Activated CD8-positive, alpha-beta memory T cell treated with anti-CD3 and anti-CD28 coated beads for 36 hours (primary cell): Measurements from ENCODE around the gene SMIM41. TPM values are rescaled to one million over a fixed set of nuclear protein-coding genes. Genes with fewer than 3 reads are reported as not detected.
"Not testable (repeated sequence)": the region's sequence is repeated elsewhere in the genome, so short reads cannot be mapped to it uniquely, and the experiment has no call there.

ENCODE experiments used
- CTCF ChIA-PET: fragments of 350-600 bp; sonication (Branson Sonifier 250); formaldehyde crosslinking; loops from one replicate; lab custom pipeline; 2021; ENCODE audit warnings: antibody characterized with exemption; lab: Charles Lee
- POLR2A ChIA-PET: fragments of 350-600 bp; sonication (Branson Sonifier 250); formaldehyde crosslinking; loops from one replicate; lab custom pipeline; 2021; ENCODE audit warnings: antibody characterized with exemption; lab: Charles Lee
- total RNA-seq, 2 experiments: library from RNA; stranded (reverse); gene quantifications; one replicate each; pipeline ENCODE4 v1.2.3, GENCODE V29; 2021

The SMIM41 gene
- total RNA-seq, 2 experiments from 2014 or later: not detected

DNA sequence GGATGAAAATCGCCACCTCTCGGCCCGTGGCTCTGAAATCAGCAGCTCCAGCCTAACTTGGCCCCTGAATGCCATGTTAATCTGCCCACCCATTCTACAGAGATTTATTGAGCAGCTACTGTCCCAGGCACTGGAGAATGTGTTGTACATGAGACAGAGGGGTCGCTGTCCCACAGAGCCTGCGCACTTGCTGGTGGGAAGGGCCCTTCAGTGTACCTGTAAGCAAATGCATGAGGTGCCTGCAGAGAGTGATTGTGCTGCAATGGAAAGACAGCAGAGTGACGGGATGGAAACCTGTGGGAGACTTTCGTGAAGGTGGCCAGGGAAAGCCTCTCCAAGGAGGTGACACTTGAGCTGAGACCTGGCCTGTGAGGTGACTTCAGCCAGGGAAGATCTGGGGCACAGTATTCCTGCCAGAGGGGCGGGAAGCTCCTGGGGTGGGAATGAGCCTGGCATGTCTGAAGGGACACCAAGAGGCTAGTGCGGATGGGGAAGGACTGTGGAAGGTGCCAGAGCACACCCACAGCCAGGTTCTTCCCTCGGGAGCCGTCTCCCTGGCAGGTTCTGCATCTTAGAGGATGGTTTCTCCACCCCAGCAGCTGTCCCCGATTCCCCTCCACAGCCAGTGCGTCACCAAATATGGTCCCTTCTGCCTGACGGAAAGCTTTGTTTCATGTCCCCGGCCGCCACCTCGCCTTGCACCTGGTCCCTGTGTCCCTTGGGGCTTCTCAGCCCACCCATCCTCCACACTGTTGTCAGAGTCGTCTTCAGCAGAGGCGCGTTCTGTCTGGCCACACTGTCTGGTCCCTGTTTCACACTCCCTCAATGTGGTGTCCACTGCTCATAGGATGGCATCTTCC lies 8.7 kb downstream of the SMIM41 start:
- POLR2A ChIA-PET: no interaction called here
- CTCF ChIA-PET: interaction anchor here (1.1 to 4.9 kb wide), 2 partner anchors 56 to 63 kb away, joined by 4 to 22 read pairs; no protein-coding TSS in a partner anchor

DNA sequence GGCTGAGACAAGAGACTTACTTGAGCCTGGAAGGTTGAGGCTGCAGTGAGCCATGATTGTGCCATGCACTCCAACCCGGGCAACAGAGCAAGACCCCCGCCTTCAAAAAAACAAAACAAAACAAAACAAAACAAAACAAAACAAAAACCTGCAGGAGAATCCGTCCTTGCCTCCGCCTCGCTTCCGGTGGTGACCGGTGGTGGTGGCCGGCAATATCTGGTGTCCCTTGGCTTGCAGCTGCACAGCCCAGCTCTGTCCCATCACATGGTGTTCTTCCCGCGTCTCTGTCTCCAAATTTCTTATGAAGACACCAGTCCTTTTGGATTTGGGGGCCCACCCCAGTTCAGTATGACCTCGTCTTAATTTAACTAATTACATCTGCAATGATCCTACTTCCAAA lies 10.0 kb downstream of the SMIM41 start:
- POLR2A ChIA-PET: no interaction called here

DNA sequence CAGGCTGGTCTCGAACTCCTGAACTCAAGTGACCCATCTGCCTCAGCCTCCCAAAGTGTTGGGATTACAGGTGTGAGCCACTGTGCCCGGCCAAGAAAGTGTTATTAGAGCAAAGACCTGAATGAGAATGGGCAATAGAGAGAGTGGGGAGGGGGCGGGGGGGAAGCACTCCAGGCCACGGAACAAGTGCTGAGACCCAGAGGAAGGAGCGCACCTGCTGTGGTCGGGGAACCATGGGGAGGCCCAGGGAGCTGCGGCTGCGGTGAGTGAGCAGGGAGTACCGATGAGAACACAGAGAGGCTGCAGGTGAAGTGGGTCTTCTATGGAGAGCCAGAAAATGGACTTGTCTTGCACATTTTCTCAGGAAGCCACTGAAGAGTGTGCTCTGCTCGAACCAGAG lies 10.8 kb downstream of the SMIM41 start:
- ChIA-PET CTCF (interaction anchor here (4.9 kb wide), 1 partner anchor 65 kb away, joined by 22 read pairs; no protein-coding TSS in a partner anchor), POLR2A (no interaction called here)

More for the DNA sequence above, 10.0 kb downstream of the SMIM41 start:
- CTCF ChIA-PET: interaction anchor here (4.9 kb wide), 1 partner anchor 64 kb away, joined by 22 read pairs; no protein-coding TSS in a partner anchor

DNA sequence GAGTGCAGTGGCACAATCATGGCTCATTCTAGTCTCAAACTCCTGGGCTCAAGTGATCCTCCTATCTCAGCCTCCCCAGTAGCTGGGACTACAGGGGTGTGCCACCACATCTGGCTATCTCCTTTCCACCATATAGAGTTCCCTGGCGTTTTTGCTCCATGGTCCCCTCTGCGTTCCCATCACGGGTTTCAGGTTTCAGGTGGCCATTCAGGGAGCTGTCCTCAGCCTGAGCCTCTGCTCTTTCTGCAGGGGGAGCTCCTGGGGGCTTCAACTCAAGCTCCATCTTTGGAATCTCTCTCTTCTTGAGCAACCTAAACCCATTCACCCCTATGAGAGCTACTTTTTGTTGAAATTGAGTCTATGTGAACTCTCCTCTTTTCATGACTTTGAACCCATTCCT lies 11.6 kb downstream of the SMIM41 start:
- ChIA-PET POLR2A (no interaction called here), CTCF (interaction anchor here (0.9 to 4.9 kb wide), 2 partner anchors 66 to 110 kb away, joined by 4 to 22 read pairs; no protein-coding TSS in a partner anchor)

DNA sequence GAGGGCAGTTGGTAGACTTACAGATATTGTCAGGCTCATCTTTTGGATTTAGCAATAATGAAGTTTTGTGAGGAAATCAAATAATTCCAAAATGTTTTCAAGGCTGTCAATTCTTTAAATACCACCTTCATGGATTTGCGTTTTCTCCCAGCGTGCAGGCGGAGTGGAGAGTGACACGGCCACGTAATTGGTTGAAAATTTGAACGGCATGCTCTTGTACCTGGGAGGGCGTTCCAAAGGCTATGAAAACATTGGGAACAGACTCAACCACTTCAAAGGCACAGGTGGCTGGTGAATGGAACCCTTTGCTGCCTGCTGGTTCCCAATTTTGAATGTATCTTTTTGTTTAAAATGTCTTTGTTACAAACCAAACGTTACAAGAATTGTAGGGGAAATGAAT lies 12.4 kb downstream of the SMIM41 start:
- CTCF ChIA-PET: interaction anchor here (4.9 kb wide), 1 partner anchor 66 kb away, joined by 22 read pairs; no protein-coding TSS in a partner anchor
- POLR2A ChIA-PET: no interaction called here

DNA sequence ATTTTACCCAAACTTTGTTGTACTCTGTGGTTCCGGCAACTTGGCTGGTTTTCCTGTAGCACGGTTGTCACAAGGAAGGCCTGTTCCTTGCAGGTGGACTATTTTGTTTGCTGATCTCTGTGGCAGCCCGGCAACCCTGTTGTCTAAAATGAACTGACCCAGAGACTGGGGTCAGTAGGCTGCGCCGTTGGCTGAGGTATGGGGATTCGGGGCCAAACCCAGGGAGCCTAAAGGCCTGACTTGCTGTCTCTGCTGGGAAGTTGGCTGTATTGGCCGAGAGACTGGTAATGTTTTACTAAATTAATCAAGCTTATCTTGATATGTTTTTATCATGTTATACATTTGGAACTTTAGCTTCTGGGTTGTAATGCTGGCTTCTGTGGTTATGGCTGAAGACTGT lies 13.8 kb downstream of the SMIM41 start:
- CTCF ChIA-PET: interaction anchor here (0.6 to 1.9 kb wide), 4 partner anchors 27 to 671 kb away, joined by 3 to 9 read pairs (median 3); no protein-coding TSS in a partner anchor
- POLR2A ChIA-PET: no interaction called here

DNA sequence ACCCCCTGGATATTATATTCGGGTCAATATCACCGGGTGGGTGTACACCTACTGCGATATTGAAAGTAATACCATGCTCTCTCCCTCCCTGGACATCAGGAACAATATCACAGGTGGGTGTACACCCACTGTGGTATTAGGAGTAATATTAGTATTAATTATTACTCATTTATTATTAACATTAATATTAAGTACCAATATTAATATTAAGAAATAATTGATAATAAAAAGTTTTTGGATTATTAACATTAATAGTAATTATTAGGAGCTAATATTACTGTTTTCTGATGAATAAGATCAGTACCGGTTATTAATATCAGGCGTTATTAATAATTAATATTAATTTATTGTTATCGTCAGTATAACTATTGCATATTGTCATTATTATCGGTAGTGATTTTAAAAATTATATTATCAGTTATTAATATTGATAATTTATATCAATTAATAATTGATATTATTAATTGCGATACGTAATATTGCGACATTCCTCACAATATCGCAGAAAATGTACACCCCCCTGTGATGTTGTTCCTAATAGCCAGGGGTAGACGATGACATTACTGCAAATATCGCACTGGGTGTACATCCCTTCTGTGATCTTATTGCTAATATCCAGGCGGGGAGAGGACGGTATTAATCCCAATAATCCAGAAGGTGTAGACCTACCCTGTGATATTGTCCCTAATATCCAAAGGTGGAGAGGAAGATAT lies 17.0 kb downstream of the SMIM41 start:
- CTCF ChIA-PET: no interaction called here
- POLR2A ChIA-PET: no interaction called here

DNA sequence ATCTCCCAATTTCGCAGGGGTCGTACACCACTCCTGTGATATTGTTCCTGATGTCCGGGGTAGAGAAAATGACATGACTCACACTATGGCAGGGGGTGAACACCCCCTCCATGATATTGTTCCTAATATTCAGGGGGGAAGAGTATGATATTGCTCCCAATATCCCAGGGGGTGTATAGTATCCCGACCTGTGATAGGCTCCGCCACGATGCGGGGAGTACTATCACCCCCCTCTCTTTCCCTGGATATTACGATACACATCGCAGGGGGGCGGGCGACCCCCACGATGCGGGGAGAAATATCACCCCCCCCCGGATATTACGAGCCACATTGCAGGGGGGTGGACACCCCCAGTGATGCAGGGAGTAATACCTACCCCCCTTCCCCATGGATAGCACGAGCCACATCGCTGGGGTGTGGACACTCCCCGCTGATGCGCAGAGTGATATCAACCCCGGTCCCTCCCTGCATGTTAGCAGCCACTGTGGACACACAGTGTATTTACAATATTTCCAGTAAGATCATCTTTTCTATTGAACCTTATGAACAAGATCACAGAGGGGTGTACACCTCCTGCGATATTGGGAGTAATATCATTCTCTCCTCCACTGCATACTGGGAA lies 17.7 kb downstream of the SMIM41 start:
- CTCF ChIA-PET: no interaction called here
- POLR2A ChIA-PET: no interaction called here

DNA sequence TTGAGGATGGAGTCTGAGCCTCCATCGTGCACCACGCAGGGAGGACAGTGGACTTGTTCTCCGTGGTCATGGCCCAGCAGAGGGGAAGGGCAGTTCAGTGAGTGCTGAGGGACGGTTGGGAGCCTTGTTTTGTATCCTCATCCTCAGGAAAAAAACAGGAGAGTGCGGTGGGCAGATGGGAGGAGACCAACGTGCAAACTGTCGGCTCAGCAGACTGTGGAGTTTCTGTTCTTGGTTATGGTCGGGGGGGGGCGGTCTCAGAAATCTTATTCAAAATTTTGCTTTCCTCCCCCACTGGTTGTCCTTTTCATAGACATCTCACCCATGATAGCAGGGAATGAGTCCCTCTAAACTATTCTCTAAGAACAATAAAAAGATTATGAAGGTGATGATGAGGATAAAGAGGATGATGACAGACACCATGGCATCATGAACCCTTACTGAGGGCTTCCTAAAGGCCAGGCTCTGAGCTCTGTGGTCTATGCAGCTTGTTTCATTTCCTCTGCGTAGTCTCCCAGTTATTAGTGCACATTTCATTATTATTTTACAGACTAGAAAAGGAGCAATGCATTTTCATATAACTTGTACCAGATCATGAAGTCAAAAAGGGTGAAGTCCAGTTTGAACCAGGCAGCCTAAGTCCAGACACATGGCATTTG lies 25.1 kb downstream of the SMIM41 start:
- POLR2A ChIA-PET, CTCF ChIA-PET: not testable (repeated sequence)

DNA sequence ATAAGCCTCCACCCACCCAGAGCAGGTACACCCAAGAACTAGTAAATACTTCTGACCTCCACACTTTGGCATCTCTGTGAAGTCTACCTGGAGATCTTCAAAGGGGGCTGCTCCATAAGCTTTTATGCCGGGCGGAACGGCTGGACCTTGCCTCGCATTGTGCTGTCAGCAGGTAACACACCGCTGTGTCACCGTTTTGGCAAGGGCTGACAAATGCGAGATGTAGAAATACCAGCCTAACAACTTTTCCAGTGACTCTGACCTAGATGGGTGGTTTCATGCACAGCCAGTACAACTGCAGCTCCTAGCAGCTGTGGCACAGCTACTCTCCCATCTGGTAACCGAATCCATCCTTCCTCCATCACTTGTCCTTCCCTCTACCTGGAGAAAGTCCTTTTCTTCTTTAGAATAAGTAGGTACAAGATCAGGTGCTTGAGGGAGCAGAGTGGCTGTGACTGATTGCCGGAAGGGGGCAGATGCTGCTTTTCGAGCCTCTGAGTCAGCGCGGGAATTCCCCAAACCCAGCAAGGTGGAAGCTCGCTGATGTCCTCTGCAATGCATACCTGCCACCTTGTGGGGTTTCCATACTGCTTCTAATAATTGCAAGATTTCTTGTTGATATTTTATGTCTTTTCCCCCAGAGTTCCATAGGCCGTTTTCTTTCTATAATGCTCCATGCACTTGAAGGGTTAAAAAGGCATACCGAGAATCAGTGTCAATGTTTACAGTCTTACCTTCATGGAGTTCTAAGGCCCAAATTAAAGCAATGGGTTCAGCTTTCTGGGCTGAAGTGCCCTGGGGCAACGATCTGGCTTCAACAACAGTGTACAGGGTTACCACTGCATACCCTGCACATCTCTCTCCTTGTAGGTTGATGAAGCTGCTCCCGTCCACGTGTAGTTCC lies 37.0 kb downstream of the SMIM41 start:
- POLR2A ChIA-PET: not testable (repeated sequence)
- CTCF ChIA-PET: interaction anchor here (0.6 to 9.3 kb wide), 4 partner anchors 9 to 113 kb away, joined by 3 to 96 read pairs (median 3); partner anchors contain the start of gene TAMALIN

DNA sequence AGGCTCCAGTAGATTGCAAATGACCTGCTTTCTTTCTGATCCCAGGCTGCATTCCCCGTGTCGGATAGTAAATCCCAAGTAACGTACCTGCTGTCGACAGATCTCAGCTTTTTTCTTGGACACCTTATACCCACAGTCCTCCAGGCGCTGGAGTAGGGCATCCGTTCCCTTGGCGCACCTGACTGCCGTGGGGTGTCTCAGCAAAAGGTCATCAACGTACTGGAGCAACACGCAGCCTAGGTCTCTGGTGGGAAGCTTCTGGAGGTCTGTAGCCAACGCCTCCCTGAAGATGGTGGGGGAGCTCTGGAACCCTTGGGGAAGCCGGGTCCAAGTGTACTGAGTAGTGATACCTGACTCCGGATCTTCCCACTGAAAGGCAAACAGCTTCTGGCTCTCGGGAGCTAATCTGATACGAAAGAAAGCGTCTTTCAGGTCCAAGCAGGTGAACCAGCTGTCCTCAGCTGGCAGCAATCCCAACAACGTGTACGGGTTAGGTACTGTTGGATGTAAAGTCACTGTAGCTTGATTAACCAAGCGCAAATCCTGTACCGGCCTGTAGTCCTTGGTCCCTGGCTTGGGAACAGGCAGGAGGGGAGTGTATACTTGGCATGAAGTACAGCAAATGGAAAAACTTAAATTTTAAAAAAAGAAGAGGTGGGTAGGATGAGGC lies 38.4 kb downstream of the SMIM41 start:
- POLR2A ChIA-PET: not testable (repeated sequence)
- CTCF ChIA-PET: interaction anchor here (1.5 to 9.3 kb wide), 2 partner anchors 34 to 95 kb away, joined by 7 to 96 read pairs; no protein-coding TSS in a partner anchor

DNA sequence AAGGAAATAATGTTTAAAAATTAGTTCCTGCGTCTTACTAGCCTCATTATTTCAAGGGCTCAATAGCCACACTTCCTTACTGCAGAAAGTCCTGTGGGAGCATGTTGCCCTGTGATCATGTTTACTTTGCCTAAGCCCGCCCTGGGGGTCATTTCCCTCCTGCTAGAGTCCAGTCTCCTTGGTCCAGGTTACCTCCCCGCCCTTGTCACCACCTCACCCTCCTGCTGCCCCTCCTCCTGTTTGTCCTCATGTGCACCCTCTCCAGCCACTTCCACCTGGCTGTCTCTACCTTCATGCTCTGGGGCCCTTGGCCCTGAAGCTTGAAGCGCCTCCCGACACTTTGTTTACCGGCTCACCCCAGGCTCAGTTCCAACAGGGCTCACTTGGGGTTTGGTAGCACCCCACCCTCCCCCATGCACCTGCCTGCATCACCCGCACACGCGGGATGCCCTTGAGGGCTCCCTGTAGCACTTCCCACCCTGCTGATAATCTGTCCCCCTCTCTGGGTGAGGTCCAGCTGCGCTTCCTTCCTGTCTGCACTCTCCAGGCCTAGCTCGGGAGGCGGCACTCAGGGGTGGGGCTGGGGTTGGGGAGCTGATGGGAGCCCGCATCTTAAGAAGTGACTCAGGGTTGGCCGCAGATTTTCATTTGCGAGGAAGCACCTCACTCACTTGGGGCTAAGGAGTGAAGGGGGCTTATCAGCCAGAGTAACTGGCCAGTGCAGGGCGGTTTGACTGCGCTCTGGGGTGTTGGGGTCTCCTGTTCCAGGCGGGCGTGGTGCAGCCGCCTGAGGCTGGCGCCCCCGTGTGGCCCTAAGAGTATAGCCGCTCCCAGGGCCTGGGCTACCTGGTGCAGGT lies 40.1 kb downstream of the SMIM41 start:
- ChIA-PET POLR2A (interaction anchor here (1.6 kb wide), 1 partner anchor 87 kb away, joined by 3 read pairs; no protein-coding TSS in a partner anchor), CTCF (interaction anchor here (0.6 to 9.3 kb wide), 6 partner anchors 26 to 550 kb away, joined by 3 to 96 read pairs (median 3); partner anchors contain the start of gene ATG101)

DNA sequence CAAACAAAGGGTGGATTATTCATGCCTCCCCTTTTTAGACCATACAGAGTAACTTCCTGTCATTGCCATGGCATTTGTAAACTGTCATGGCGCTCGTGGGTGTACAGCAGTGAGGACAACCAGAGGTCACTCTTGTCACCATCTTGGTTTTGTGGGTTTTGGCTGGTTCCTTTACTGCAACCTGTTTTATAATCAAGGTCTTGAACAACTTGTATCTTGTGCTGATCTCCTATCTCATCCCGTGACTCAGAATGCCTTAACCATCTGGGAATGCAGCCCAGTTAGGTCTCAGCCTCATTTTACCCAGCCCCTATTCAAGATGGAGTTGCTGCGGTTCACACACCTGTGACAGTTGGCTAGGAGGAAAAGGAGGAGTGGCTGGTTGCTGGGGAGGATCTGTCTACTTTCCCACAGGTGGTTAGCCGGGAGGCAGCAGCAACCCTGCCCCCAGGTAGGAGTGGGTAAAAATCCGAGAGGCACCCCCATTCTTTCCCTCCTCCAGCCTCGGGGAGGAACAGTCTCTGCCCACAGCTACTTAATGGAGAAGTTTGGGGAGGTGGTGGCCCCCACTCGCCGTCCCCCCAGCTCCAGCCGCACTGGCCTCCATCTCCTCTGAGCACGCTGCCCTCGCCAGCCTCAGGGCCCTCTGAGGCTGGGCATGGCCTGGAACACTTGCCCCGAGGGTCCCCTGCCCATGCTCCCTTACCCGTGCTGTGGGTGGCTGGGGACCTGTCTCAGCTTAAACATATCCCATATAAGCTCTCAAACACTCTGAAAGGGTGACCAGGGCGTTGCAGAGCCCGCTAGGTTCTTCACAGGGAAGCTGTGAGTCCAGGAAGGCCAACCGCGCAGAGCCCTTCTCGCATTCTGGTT lies 41.7 kb downstream of the SMIM41 start:
- POLR2A ChIA-PET: no interaction called here

DNA sequence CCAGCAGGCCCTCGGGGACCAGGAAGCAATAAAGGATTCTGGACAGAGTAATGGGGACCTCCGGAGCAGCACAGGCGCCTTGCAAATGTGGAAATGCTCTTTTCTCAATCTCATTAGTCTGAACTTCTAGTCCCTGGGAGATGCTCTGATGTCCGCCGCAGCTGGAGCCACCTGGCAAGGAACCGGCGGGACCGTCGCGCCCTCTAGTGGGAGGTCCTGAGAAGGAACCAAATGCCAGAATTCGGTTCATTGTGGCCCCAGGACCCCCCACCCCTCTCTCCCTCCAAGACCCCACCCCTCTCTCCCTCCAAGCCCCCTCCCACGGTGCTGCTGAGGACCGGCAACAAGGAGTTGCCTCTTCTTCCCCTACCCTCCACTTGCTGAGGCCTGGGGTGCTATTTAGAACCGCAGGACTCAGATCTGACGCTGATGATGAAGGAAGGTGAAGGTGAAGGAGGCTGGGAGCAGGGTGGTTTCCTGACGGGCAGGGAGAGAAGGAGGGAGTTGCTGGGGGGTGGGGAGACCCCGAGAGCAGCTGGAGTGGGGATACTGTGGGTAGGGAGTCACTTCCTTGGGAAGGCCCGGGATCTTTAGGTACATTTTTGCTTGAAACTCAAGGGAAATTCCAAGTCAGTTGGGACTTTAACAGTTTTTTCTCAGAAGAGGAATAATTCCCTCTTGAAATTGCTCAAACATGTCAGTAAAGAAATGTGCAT lies 42.5 kb downstream of the SMIM41 start:
- ChIA-PET POLR2A (interaction anchor here (0.5 kb wide), 1 partner anchor 100 kb away, joined by 6 read pairs; no protein-coding TSS in a partner anchor), CTCF (interaction anchor here (0.9 to 9.3 kb wide), 6 partner anchors 10 to 148 kb away, joined by 3 to 96 read pairs (median 4); partner anchors contain the start of gene SMIM41)

More for the DNA sequence above, 41.7 kb downstream of the SMIM41 start:
- CTCF ChIA-PET: interaction anchor here (0.6 to 9.3 kb wide), 5 partner anchors 11 to 98 kb away, joined by 3 to 96 read pairs (median 4); partner anchors contain the start of gene SMIM41
